Spleen (tissue), 7 donors: ENCODE results near the gene HORMAD2.

ENCODE experiments used
- POLR2A ChIP-seq, 3 donors: fragments of 450-650 bp; IDR thresholded peaks; one replicate each; pipeline ENCODE4 v1.5.1; 2017; ENCODE audit warnings: antibody characterized with exemption in 3 of 3, mild to moderate bottlenecking in 1 of 3
- POLR2AphosphoS5 ChIP-seq, 3 donors: sonication (generic); formaldehyde crosslinking; IDR thresholded peaks; one replicate each; pipeline ENCODE4 v1.5.1; 2017; ENCODE audit warnings: antibody characterized with exemption in 3 of 3
- TF ChIP-seq, protein P1 (sequence below), 11 experiments: fragments of 200-600 bp in 7 of 11; fragments of 450-650 bp in 4 of 11; sonication (generic) in 4 of 11; IDR thresholded peaks in 8 of 11; conservative IDR thresholded peaks in 3 of 11; 1 replicate in 7 of 11; 2 replicates in 4 of 11; pipeline versions ENCODE4 v1.4.0 to v1.8.0; 2016 to 2021; ENCODE audit warnings: antibody characterized with exemption in 11 of 11, inconsistent platforms in 4 of 11, mild to moderate bottlenecking in 1 of 11
- donor health status: DM: no; HTN: no; CAD: no; lungs with moderate emphysema.
- donor health status: DM: no; HTN: no; CAD: no.
- donor health status: DM: no; HTN: no; CAD: no.

DNA sequence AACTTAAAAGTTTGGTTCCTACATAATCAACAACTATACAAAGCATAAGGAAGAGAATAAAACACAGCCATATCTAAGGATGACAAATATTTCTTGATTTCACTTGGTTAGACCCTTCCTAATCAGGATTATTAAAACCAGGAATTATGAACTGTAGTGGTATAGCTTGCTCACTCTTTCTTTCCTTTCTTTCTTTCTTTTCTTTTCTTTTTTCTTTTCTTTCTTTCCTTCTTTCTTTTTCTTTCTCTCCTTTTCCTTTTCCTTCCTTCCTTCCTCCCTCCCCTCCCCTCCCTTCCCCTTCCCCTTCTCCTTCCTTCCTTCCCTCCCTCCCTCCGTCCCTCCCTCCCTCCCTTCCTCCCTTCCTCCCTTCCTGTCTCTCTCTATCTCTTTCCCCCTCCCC, 78.0 kb downstream of the HORMAD2 start:
- TF ChIP-seq, protein P1, sequence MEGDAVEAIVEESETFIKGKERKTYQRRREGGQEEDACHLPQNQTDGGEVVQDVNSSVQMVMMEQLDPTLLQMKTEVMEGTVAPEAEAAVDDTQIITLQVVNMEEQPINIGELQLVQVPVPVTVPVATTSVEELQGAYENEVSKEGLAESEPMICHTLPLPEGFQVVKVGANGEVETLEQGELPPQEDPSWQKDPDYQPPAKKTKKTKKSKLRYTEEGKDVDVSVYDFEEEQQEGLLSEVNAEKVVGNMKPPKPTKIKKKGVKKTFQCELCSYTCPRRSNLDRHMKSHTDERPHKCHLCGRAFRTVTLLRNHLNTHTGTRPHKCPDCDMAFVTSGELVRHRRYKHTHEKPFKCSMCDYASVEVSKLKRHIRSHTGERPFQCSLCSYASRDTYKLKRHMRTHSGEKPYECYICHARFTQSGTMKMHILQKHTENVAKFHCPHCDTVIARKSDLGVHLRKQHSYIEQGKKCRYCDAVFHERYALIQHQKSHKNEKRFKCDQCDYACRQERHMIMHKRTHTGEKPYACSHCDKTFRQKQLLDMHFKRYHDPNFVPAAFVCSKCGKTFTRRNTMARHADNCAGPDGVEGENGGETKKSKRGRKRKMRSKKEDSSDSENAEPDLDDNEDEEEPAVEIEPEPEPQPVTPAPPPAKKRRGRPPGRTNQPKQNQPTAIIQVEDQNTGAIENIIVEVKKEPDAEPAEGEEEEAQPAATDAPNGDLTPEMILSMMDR (IDR thresholded peaks at IDR 0.05 in 8 of 11, conservative IDR thresholded peaks at IDR 0.05 in 3 of 11), result no peak
- TF ChIP-seq POLR2AphosphoS5 (IDR thresholded peaks at IDR 0.05), result no peak
- no peak for TF ChIP-seq POLR2A (IDR thresholded peaks at IDR 0.05)
